Bone marrow (tissue), 2 donors: ENCODE data around the gene PATZ1.
"Not testable (repeated sequence)": the region's sequence is repeated elsewhere in the genome, so short reads cannot be mapped to it uniquely, and the experiment has no call there.

Source experiments
- DNase-seq, 2 donors: peaks; one replicate each; lab custom pipeline; 2025; lab: John Stamatoyannopoulos, UW

Gene PATZ1

DNA sequence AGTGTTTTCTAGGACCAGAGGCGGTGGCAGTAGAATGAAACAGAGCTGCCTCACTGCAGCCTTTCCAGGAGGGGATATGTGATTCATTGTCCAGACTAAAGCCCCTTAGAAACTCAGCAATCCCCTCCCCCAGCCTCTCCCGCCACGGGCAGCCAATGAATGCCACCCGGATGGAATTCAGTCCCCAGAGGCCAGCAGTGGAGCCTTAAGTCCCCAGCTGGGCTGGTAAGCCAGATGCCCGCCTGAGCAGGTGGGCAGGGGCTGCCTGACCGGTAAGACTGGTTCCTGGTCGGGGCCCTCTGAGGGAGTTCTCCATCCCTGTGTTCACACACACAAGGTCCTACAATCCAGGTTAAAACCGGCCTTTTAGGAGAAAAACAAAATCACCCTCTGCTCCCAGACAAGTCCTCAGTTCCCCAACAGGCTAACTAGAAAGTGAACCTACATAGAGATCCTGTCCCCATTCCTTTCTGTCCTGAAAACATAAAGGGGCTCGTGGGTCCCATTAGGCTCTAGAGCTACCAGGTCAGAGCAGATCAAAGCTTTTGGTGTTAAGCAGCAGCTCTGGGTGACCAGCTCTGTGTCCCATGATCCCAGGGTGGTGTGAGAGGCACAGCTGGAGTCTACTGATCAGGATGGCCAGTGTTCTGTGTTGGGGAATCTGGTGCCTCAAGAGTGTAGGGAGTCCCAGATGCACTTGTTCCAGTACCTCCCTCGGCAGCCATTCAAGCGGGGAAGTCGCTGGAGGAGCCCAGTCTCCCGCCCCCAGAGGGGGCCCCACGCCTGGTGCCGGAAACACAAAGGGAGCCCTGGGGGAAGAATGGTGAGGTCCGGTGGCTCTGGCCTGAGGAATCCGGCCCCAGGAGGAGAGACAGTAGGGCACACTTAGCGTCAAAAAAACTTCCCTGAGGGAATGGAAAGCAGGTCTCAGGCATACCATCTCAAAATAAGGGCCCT is 2.6 kb downstream of the PATZ1 start:
- DNase-seq: no peak

DNA sequence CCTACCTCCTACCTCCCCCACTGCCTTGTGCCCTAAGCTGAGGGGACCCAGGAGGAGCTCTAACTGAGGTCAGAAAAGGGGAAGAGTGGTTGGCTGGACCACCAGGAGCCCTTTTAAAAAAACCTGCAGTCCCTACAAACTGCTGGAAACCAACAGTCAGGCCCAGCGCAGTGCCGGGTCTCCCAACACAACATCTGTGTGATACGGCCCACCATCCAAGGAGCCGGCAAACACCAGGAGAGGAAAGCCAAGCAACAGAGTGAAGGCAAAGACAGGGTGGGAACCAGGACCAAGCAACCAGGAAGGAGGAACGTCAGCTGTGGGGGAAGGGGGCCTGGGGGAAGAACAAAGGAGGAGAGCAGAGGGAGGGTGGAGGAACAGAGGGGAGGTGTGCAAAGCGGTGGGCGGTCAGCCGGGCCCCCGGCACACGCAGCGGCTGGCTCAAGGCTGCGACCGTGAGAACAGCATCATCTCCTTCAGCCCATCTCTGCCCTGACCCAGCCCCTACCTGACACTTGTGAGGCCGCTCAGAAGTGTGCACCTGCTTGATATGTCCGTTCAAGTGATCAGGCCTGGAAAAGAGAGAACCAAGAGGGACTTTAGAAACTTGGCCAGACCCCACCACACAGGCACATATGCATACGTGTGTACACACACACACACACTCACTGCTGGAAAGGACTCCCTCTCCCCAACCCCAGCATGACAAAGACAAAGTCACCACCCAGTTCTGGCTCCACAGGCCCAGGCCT is 3.6 kb downstream of the PATZ1 start:
- DNase-seq: no peak

DNA sequence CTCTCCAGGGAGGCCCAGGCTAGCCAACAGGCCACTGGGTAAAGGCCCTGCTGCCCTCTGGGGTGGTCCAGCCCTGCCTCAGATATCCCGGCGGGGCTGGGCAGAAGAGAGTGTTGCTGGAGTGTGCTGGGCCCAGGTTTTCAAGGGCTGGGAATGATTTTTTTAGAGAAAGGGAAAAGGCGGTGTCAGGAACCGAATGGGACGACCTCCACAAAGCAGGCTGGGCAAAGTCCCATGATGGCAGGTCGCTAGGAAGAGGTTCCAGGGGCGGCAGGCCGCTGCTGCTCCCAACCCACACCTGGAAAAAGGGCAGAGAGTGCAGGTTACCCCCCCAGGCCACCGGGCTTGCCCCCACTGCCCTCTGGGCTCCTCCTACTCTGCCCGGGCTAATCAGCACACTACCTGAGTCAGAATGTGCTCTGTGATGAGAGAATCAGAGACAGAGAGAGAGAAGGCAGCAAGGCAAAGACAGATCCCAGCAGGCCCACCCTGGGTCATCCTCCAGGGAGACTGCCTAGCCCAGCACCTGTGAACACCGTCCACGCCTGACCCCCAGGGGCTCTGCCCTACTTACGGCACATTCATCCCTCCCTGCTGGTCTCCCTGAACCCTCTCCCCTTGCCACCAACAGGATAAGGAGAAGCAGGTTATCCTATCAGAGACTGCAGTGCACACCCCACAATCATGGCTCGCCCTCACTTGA is 4.6 kb downstream of the PATZ1 start:
- DNase-seq: no peak

DNA sequence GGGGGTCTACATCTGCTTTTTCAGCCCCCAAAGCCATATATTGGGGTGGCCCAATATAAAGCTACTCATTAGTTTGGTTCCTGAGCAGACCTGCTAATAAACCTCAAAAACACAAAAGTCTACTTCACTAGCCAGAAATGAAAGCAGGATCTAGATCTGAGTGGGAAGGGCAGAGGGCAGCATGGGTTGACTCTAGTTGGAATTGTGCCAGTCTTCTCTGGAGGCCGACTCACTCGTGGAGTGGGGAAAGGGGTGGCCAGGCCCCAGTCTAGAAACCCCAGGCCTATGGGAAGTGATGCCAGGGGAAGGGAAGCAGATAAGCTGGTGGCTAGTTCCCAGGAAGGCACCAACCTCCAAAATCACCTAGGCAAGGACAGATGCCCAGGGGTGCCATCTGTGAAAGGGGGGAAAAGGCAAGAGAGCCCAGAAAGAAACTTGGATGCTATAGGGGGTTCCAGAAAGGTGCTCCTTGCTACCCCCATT is 5.3 kb downstream of the PATZ1 start:
- DNase-seq: no peak

DNA sequence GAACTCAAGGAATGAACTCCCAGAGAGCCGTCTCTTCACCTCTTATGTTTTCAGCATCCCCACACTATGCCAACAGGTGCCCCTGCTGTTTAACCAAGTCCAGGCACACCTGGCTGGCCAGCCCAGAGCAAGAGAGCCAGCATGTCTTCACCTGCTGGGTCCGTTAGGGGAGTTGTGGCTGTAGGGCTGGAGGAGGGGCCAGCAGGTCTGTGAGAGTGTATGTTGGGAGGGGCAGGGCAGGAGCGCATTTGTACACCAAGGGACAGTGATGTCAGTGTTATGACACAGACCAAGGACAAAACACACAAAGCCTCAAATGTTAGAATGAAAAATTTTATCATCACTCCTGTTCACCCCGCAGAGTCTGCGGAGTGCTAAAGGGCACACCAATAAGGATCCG is 5.8 kb downstream of the PATZ1 start:
- DNase-seq: no peak

DNA sequence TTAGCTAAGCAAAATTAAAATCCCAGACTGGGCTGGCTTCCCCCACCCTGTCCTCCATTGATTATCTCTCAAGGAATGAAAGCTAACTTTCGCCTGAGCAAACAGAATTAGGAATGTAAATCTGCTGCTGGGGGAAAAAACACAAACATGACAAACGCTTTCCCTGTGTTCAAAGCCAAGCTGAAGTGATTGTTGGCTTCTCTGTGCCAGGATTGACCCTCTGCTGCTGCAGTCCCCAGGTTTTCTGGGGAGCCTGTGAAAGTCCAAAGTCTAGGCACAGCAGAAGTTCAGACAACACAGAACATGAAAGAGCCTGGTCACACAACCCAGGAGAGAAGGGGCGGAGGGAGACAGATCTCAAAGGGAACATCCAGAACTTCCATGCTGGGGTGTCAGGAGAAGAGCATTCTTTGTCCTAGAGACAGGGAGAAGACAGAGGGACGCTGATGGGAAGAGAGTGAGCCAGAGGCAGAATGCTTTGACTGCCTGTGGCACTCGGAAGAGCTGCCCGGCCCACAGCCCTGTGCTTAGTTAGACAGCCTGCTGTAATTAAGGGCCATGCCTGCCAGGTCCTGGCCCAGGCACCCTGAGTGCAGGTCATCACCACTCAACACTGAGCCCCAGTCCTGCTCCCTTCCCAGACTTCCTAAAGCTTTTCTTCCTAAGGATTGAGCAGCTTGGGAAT is 6.9 kb downstream of the PATZ1 start:
- no peak for DNase-seq

DNA sequence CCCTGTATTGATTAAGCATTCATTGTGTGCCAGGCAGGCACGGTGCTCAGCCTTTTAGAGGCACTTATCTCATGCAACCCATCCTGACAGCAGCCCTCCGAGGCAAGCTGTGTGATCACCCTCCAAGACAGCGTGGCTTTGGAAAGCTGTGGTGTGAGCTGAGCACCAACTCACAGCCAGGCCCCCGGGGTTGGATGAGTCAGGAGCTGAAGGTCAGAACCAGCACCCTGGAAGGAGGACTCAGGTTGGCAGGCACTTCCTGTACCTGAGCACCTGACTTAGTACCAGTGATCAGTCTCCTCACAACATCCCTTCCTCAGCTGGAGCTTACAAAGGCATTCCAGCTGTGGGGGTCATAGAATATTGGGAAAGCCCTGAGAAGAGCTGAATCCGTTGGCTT is 9.0 kb downstream of the PATZ1 start:
- DNase-seq: no peak

DNA sequence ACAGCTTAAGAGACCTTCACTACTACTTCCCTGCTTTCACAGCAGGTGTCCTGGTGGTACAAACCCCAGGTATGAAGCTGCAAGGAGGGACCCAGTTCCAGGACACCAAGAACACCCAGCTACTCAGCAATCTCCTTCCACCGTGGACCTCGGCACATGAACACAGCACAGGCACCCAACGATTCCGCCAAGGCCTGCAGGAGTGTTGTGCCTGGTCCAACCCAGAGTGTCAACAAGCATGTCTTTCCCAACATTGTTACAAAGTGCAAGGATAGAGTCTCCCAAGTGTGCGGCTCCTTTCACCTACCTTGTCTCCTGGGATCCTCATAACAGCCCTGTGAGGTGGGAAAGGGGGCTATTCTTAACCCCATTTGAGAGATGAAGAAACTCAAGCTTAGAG is 11.8 kb downstream of the PATZ1 start:
- DNase-seq: no peak

DNA sequence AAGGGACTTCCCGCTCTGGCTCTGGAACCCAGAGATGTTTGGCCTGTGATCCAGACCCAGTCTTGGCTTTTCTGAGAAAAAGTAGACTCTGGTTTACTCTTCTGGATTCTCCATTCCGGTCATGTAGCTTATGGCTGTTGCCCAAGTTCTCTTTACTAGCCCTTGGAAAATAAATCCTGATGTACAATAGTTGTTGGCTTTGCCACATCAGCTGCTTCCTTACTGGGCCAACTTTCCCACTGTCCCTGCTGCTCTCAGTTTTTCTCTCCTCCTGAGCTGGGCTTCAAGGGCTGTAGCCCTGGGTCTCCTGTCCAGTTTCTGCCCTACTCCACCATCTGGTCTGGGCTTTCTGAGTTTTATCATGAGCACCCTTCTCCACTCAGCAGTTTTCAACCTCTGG is 12.5 kb downstream of the PATZ1 start:
- no peak for DNase-seq

DNA sequence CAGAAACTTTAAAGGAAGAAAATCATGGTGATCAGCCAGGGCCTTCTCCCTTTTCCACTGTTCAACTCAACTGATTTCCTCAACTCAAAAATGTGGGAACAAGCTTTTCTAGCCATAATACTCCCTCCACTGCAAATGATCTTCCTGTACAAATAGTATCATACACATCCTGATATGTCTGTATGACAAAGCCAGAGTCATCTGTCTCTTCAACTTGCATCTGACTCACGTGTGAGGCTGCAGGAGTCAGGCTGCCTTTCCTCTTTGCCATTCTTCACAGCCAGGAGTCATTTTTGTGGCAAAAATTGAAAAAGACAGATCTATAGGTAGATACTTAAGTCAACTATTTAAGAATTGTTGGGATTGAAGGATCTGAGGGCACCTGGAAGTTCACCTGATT is 13.3 kb downstream of the PATZ1 start:
- no peak for DNase-seq

DNA sequence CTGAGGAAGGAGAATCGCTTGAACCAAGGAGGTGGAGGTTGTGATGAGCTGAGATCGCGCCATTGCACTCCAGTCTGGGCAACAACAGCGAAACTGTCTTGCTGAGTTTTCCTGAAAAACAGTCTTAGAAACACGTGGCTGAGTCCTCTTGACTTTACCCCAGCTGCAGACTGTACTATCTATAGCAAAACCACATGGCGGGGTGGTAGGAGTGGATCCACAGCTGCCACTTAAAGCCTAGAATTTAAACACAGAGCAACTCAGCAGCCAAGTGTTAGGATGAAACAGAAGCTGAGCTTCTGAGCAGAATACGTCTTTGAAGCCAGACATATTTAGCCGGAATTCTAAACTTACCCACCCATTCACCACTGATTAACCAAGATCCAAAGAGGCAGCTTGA is 14.1 kb downstream of the PATZ1 start:
- DNase-seq: no peak

DNA sequence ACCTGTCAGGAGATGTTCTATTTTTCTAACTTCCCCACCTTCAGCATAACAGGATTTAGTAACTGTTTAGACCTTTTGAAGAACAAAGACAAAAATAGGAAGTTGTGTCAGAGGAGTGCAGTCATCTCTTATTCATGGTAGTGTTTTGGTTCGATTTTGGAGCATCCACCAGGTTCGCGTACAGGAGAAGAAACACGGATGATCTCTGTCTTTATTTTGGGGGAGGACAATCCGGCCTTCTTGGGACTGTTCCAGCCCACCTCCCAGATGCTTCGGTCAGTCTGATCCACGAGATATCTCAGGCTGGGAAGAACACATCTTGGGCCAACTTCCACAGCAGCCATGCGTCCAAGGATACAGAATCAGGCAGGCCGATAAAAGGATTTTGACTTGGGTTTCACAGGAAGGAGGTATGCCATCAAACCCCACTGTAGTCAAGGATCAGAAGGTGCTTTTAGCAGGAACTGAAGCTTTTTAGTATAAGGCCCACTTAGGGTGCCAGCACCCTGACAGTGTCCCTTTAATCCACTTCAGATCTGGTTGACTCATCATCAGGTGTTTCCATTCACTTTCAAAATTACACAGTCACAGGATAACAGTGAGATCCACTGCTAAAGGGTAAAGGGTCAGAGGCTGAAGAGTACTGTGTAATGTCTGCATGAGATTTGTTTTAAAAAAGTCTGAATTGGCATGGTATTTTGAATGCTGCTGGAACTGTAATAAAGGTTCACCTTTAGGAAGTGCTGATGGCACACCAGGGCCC is 16.5 kb downstream of the PATZ1 start:
- no peak for DNase-seq

DNA sequence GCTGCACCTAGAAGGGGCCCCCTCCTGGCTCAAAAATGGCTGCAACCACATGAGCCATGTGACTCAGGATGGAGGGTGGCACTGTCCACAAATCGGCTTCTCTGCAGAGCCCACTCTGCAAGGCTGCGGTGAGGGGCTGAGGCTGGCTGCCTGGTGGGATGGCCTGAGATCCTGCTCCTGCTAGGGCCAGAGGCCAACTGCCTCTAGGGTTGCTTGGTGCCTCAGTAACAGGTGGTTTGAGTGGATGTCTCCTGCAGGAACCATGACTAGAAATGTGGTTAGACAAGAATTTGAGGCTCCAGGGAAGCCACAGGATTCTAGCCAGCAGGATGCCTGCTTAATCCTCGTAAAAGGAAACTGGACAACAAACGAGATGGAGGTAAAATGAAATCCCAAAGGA is 17.1 kb downstream of the PATZ1 start:
- DNase-seq: no peak

DNA sequence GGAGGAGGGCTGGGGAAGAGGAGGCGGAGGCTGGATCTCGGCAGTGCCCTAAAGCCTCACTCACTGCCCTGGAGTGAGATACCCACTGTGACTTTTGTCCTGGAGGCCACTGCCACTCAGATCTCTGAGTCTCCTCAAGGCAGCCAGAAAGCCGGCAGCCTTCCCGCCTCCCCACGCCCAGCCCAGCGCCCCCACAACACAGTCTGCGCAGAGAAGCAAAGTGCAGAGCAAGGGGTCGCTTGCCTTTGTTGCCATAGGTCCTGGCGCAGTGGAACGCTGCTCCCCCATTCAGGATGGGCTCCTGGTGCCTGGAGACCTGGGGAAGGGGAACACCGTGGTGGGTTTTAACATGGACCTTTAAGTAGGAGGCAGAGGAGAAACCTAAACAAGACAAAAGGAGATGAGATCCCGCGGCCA is 17.6 kb downstream of the PATZ1 start:
- DNase-seq: no peak

DNA sequence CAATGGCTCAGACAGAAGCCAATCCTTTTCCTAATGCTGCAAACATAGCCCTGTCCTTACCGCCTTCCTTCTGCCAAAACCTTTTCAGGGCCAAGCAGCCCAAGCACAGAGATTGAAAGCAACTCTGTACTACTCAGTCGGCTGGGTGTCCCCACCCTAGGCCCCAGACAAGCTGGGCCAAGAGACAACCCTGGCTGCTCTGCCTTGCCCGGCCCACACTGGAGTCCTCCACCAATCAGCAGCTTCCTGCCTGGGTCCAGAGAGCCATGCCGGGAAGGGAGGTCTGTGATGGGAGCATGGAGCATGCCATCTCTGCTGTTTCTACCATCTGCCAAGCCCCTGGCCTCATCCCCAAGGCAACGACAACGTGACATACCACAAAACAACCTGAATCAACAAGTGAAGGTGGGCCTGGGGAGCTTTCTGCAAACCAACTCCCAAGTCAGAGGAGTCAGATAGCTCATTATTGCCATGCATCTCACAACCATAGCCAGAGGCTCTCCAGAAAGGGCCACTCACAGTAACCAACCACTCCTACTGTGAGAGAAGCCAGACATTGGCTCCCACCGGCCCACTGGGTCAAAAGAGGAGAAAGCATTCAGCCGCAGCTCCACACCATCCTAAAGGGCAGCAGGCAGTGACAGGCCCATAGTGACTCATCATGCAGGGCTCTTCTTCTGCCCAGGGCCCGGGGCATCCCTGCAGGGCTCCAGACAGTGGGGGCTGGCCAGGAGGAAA is 18.2 kb downstream of the PATZ1 start:
- DNase-seq: no peak

DNA sequence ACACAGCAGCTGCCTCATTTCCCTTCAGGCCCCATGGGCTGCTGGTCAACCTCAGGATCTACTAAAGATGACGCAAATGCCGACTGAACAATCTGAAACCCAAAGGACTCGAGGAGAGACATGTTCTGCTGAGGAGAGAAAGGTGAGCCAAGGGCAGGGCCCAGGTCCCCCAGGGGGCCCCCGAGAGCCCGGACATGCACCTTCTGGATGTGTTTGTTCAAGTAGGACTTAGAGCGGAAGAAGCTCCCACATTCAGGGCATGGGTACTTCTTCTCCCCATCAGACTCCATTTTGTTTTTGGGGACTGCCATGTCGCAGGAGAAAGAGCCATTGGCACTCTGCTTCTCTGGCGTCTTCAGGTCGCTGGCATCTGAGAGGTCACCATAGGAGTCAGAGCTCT is 19.3 kb downstream of the PATZ1 start:
- no peak for DNase-seq

DNA sequence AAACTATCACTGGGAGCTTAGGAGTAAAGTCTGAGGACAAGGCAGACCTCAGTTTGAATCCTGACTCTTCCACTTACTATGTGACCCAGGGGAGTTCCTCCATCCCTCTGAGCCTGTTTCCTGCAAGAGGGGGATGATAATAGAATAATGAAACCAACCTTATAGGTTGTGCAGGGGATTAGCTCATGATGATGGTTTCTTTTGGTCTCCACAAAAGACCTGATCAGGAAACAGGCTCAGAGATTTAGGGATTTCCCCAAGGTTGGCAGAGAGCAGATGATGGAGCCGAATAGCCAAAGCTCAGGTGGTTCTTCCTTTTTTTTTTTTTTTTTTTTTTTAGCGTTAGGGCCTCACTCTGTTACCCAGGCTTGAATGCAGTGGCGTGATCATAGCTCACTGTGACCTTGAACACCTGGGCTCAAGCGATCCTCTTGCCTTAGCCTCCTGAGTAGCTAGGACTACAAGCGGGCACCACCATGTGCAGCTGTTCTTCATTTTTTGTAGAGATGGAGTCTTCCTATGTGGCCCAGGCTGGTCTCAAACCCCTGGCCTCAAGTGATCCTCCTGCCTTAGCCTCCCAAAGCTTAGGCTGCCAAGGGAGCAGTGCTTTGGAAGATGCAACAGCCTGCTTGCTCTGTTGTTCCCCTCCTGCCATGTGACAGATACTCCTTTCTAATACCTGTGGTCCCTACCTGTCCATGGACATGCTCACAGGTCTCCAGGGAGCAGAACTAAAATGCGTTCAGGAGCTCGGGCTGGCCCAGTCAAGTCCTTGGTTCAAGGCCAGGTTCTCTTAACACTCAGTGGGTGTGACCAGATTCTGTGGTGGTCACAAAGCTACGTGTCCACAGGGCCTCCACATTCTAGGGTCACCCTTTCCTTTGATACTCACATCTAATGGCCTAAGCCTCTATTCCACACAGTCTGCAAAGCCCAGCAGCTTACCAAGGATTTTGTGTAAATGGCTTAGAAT is 22.3 kb downstream of the PATZ1 start:
- no peak for DNase-seq

DNA sequence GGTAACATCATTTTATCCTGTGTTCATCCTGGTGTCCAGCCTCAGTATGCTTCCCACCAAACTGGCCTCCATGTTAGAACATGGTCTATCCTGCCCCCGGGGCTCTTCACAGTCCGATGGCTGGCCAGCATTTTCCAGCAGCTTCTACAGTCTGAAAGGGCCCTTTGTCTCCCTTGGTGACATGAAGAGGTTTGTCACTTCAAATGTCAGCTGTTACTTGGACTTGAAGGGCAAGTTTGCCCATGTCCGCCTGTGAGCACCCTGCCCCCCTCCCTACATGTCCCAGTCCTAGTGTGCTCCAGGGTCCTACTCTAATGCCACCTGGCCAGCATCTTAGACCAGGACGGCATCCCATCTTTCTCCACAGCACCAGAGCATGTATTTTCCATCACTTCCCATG is 24.7 kb downstream of the PATZ1 start:
- no peak for DNase-seq

DNA sequence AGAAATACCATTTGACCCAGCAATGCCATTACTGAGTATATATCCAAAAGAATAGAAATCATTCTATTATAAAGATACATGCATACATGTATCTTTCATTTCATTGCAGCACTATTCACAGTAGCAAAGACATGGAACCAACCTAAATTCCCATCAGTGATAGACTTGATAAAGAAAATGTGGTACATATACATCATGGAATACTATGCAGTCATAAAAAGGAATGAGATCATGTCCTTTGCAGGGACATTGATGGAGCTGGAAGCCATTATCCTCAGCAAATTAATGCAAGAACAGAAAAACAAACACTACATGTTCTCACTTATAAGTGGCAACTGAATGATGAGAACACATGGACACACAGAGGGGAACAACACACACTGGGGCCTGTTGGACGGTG is 31.9 kb downstream of the PATZ1 start:
- not testable (repeated sequence) for DNase-seq
